ENCODE results near the gene PROSER2.

DNA sequence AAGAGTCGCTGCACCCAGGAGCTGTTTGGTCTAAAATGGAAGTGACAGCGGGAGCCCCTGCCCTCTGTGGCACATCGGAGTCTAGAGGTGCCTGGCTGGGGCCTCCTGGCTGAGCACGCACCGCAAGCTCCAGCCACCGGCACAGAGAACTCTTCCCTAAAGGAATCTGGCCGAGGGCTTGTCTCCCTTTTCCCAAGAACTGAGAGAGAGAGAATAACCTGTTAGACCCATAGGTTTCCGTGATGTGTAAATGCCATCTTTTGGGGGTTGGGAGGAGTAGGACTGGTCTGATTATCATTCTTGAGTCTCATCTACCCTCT is 47.3 kb downstream of the PROSER2 start:
- TF ChIP-seq EZH2 (IDR thresholded peaks at IDR 0.05; ENCODE audit: borderline replicate concordance, insufficient read depth, low read depth, low read length, poor library complexity, severe bottlenecking): no peak
- TF ChIP-seq, protein P1, sequence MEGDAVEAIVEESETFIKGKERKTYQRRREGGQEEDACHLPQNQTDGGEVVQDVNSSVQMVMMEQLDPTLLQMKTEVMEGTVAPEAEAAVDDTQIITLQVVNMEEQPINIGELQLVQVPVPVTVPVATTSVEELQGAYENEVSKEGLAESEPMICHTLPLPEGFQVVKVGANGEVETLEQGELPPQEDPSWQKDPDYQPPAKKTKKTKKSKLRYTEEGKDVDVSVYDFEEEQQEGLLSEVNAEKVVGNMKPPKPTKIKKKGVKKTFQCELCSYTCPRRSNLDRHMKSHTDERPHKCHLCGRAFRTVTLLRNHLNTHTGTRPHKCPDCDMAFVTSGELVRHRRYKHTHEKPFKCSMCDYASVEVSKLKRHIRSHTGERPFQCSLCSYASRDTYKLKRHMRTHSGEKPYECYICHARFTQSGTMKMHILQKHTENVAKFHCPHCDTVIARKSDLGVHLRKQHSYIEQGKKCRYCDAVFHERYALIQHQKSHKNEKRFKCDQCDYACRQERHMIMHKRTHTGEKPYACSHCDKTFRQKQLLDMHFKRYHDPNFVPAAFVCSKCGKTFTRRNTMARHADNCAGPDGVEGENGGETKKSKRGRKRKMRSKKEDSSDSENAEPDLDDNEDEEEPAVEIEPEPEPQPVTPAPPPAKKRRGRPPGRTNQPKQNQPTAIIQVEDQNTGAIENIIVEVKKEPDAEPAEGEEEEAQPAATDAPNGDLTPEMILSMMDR (IDR thresholded peaks at IDR 0.05): no peak
